KMS-11 (cell line): Measurements from ENCODE around the gene WDR27.

Source experiments
- H2AFZ ChIP-seq: fragments of 200-600 bp; sonication (generic); 2 replicates; pipeline ENCODE4 v1.6.1; 2016; ENCODE audit warnings: antibody characterized with exemption, mixed run types, low read depth
- H3K27ac ChIP-seq: fragments of 200-600 bp; sonication (generic); 2 replicates; pipeline ENCODE4 v1.6.1; 2016; ENCODE audit warnings: mild to moderate bottlenecking, mixed run types
- H3K27me3 ChIP-seq: fragments of 200-600 bp; sonication (generic); 2 replicates; pipeline ENCODE4 v1.6.1; 2017; ENCODE audit warnings: mild to moderate bottlenecking, low read depth, mixed run types, moderate library complexity; ENCODE audit not compliant: insufficient read depth
- H3K36me3 ChIP-seq: fragments of 200-600 bp; sonication (generic); 2 replicates; pipeline ENCODE4 v1.6.1; 2017; ENCODE audit warnings: mild to moderate bottlenecking, mixed run types; ENCODE audit not compliant: insufficient read depth
- H3K4me1 ChIP-seq: fragments of 200-600 bp; sonication (generic); 2 replicates; pipeline ENCODE4 v1.6.1; 2016; ENCODE audit warnings: mild to moderate bottlenecking, low read depth, mixed run types; ENCODE audit not compliant: poor library complexity, severe bottlenecking
- H3K4me2 ChIP-seq: fragments of 200-600 bp; sonication (generic); 2 replicates; pipeline ENCODE4 v1.7.0; 2016; ENCODE audit warnings: mild to moderate bottlenecking, mixed run types
- H3K4me3 ChIP-seq: fragments of 200-600 bp; sonication (generic); IDR thresholded peaks from 2 replicates; pipeline ENCODE4 v1.6.1; 2017; ENCODE audit warnings: low read depth, low read length, mixed read lengths; ENCODE audit not compliant: insufficient read depth
- H3K79me2 ChIP-seq: fragments of 200-600 bp; sonication (generic); 2 replicates; pipeline ENCODE4 v1.6.1; 2016; ENCODE audit warnings: low read depth, mixed run types; ENCODE audit not compliant: insufficient read depth
- H3K9ac ChIP-seq: fragments of 200-600 bp; sonication (generic); 2 replicates; pipeline ENCODE4 v1.6.1; 2016; ENCODE audit warnings: mild to moderate bottlenecking, mixed run types
- H4K20me1 ChIP-seq: fragments of 200-600 bp; sonication (generic); 2 replicates; pipeline ENCODE4 v1.6.1; 2016; ENCODE audit warnings: mild to moderate bottlenecking, mixed run types; ENCODE audit not compliant: insufficient read depth
- CTCF ChIP-seq: fragments of 200-600 bp; sonication (generic); conservative IDR thresholded peaks from 2 replicates; pipeline ENCODE4 v1.6.1; 2017; ENCODE audit warnings: low read depth, mild to moderate bottlenecking, antibody characterized with exemption, low read length, moderate library complexity, mixed read lengths

The WDR27 gene

GRCh38 chr6:169653691-169654090, 48.1 kb downstream of the WDR27 start:
- peak overlapping the region; percentile 79; the same call in 1 of the 2 replicates for H3K9ac ChIP-seq
- TF ChIP-seq CTCF = no peak
- H3K79me2 ChIP-seq = no peaks in the 10 kb centered on the region

GRCh38 chr6:169652896-169653295, 48.9 kb downstream of the WDR27 start:
- TF ChIP-seq CTCF = no peak

More at GRCh38 chr6:169653691-169654090, 48.1 kb downstream of the WDR27 start:
- H3K4me3 ChIP-seq = no peak overlapping the region
- H2AFZ ChIP-seq = no peak overlapping the region; the same call in 1 of the 2 replicates
- peak overlapping the region; percentile 64 for H3K4me2 ChIP-seq
- peaks cover 9% of the 10 kb centered on the region for H3K4me1 ChIP-seq
- H4K20me1 ChIP-seq = no peaks in the 10 kb centered on the region
- H3K36me3 ChIP-seq = no peaks in the 10 kb centered on the region
- H3K27me3 ChIP-seq = no peaks in the 10 kb centered on the region
- H3K27ac ChIP-seq = no peak overlapping the region; the same call in 1 of the 2 replicates

GRCh38 chr6:169651498-169651897, 50.3 kb downstream of the WDR27 start:
- peaks cover 9% of the 10 kb centered on the region for H3K4me1 ChIP-seq
- H4K20me1 ChIP-seq = no peaks in the 10 kb centered on the region
- H3K4me2 ChIP-seq = no peak overlapping the region
- H3K36me3 ChIP-seq = no peaks in the 10 kb centered on the region
- no peaks in the 10 kb centered on the region for H3K79me2 ChIP-seq
- no peak overlapping the region for H3K4me3 ChIP-seq
- no peaks in the 10 kb centered on the region for H3K27me3 ChIP-seq
- H3K27ac ChIP-seq = no peak overlapping the region
- TF ChIP-seq CTCF = no peak
- H2AFZ ChIP-seq = no peak overlapping the region
- H3K9ac ChIP-seq = no peak overlapping the region

More at GRCh38 chr6:169652896-169653295, 48.9 kb downstream of the WDR27 start:
- no peaks in the 10 kb centered on the region for H3K36me3 ChIP-seq
- no peak overlapping the region for H3K27ac ChIP-seq
- H2AFZ ChIP-seq = no peak overlapping the region
- H3K4me3 ChIP-seq = no peak overlapping the region
- no peak overlapping the region for H3K4me2 ChIP-seq
- no peaks in the 10 kb centered on the region for H3K79me2 ChIP-seq
- H3K9ac ChIP-seq = no peak overlapping the region
- H4K20me1 ChIP-seq = no peaks in the 10 kb centered on the region
- no peaks in the 10 kb centered on the region for H3K27me3 ChIP-seq
- H3K4me1 ChIP-seq = peaks cover 9% of the 10 kb centered on the region

- Histone ChIP-seq H3K27ac (no peak overlapping the region), H3K4me1 (peaks cover 9% of the 10 kb centered on the region), H3K79me2 (no peaks in the 10 kb centered on the region), H4K20me1 (no peaks in the 10 kb centered on the region), H3K4me2 (no peak overlapping the region), H3K9ac (no peak overlapping the region), H3K36me3 (no peaks in the 10 kb centered on the region), H3K27me3 (no peaks in the 10 kb centered on the region), H3K4me3 (no peak overlapping the region), H2AFZ (no peak overlapping the region)
- TF ChIP-seq CTCF = no peak
These were observed 50.9 kb downstream of the WDR27 start for GRCh38 chr6:169650959-169651292.
